ENCODE data around the gene GTF2E1. TPM values are rescaled to one million over a fixed set of nuclear protein-coding genes. Genes with fewer than 3 reads are reported as not detected.
A peak's percentile ranks its signal among the peaks of the same experiment; 100 is the strongest.
"Not testable (repeated sequence)": the region's sequence is repeated elsewhere in the genome, so short reads cannot be mapped to it uniquely, and the experiment has no call there.

GTF2E1 gene
- 22.0 and 29.8 TPM in 2 replicates for total RNA-seq

GRCh38 chr3:120742198-120742848 lies at the start of gene GTF2E1, which contains the start of gene RABL3:
GTF2E1 (plus strand) TSS chr3:120742744; CDS start chr3:120750553, 7,809 bp downstream.
RABL3 (minus strand) TSS chr3:120742516; CDS start chr3:120742507, 9 bp downstream.
- DNase-seq (ENCODE audit: low read depth in 2 of 2) = peak; percentile 100

GRCh38 chr3:120693439-120694171 lies 48.9 kb upstream of the GTF2E1 start:
- peak; percentile 47 to 60 for DNase-seq (ENCODE audit: low read depth in 2 of 2)

GRCh38 chr3:120699333-120699732 lies 43.2 kb upstream of the GTF2E1 start:
- no peak for DNase-seq (ENCODE audit: low read depth in 2 of 2)

GRCh38 chr3:120705884-120706582 lies 36.5 kb upstream of the GTF2E1 start:
- DNase-seq (ENCODE audit: low read depth in 2 of 2) = no peak

- no peak for DNase-seq (ENCODE audit: low read depth in 2 of 2)
These were observed 35.6 kb upstream of the GTF2E1 start for GRCh38 chr3:120706950-120707349.

- no peak for DNase-seq (ENCODE audit: low read depth in 2 of 2)
These were observed 34.1 kb upstream of the GTF2E1 start for GRCh38 chr3:120708408-120708807.

- DNase-seq (ENCODE audit: low read depth in 2 of 2) = no peak
These were observed 32.2 kb upstream of the GTF2E1 start for GRCh38 chr3:120710369-120710768.

GRCh38 chr3:120713262-120713661 lies 29.3 kb upstream of the GTF2E1 start:
- no peak for DNase-seq (ENCODE audit: low read depth in 2 of 2)

- DNase-seq (ENCODE audit: low read depth in 2 of 2) = peak in 1 of 2 donors; percentile 27
These were observed 23.2 kb upstream of the GTF2E1 start for GRCh38 chr3:120719167-120719834.

- no peak for DNase-seq (ENCODE audit: low read depth in 2 of 2)
These were observed 15.8 kb upstream of the GTF2E1 start for GRCh38 chr3:120726791-120727190.

- DNase-seq (ENCODE audit: low read depth in 2 of 2) = no peak
These were observed 11.7 kb upstream of the GTF2E1 start for GRCh38 chr3:120730576-120731542.

- DNase-seq (ENCODE audit: low read depth in 2 of 2) = not testable (repeated sequence)
These were observed 4.5 kb upstream of the GTF2E1 start for GRCh38 chr3:120738006-120738405.

GRCh38 chr3:120741320-120741719 lies 1.2 kb upstream of the GTF2E1 start:
- DNase-seq (ENCODE audit: low read depth in 2 of 2) = no peak

- no peak for DNase-seq (ENCODE audit: low read depth in 2 of 2)
These were observed 727 bp upstream of the GTF2E1 start for GRCh38 chr3:120741837-120742197.

GRCh38 chr3:120742849-120743365 lies 363 bp downstream of the GTF2E1 start:
- peak; percentile 43 to 45 for DNase-seq (ENCODE audit: low read depth in 2 of 2)

- peak; percentile 1 to 28 for DNase-seq (ENCODE audit: low read depth in 2 of 2)
These were observed 1.1 kb downstream of the GTF2E1 start for GRCh38 chr3:120743556-120744195.

GRCh38 chr3:120745466-120745865 lies 2.9 kb downstream of the GTF2E1 start:
- DNase-seq (ENCODE audit: low read depth in 2 of 2) = peak; percentile 26 to 55

- DNase-seq (ENCODE audit: low read depth in 2 of 2) = no peak
These were observed 7.3 kb downstream of the GTF2E1 start for GRCh38 chr3:120749843-120750242.

GRCh38 chr3:120752230-120752629 lies 9.7 kb downstream of the GTF2E1 start:
- DNase-seq (ENCODE audit: low read depth in 2 of 2) = no peak

- DNase-seq (ENCODE audit: low read depth in 2 of 2) = no peak
These were observed 10.3 kb downstream of the GTF2E1 start for GRCh38 chr3:120752865-120753264.

Data from lung microvascular endothelial cell (primary cell).